LoVo (cell line): ENCODE results near the gene MLPH.

ENCODE experiments used
- DNase-seq: peaks from one replicate; pipeline ENCODE4 v3.0.0-alpha.2; 2016; ENCODE audit warnings: low spot score

MLPH gene

DNA sequence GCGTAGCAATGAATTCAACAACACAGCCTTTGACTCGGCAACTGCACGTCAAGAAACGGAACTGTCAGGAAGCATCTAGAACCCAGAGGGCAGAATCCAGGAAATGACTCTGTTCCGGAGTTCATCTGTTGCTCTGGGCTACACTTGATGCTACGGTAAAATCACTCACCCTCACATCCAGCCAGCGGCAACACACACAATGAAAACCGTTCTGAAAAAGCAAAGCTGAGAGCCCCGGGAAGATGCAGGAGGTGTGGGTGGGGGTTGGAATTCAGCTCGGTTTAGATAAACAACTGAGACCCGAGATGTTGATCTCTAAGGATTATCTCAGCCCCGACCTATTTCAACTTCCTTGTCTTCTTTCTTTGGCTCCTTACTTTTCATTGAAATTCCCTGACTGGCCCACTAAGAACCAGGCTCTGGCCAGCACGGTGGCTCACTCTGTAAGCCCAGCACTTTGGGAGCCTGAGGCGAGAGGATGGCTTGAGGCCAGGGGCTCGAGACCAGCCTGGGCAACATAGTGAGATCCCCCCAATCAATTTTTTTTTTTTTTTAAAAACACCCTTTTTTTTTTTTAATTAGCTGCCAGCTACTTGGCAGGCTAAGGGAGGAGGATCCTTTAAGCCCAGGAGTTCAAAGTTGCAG is 116.8 kb downstream of the MLPH start:
- DNase-seq = no peak

DNA sequence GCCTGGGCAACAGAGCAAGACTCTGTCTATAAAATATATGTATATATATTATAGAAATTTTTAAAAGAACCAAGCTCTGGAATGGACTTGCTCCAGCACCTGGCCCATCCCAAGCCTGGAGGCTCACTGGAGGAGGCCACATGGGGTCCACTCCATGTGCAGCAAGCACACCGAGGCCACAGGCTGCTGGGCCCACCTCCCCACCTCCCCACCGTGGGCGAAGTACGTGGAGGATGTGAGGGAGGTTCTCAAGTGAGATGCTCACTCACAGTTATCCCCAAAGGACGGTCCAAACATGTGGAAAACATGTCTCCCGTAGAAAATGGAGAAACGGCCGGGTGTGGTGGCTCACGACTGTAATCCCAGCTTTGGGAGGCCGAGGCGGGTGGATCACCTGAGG is 117.3 kb downstream of the MLPH start:
- DNase-seq = no peak
